ENCODE measurements around the gene SAFB. TPM values are rescaled to one million over a fixed set of nuclear protein-coding genes. Genes with fewer than 3 reads are reported as not detected.
"Not testable (repeated sequence)": the region's sequence is repeated elsewhere in the genome, so short reads cannot be mapped to it uniquely, and the experiment has no call there.

SAFB gene
- polyA plus RNA-seq, 3 donors, result 128 to 150 (median 134) TPM

GRCh38 chr19:5682107-5682482 is 59.2 kb downstream of the SAFB start:
- no peak for DNase-seq (ENCODE audit: low read depth in 3 of 3, low spot score in 2 of 3)

GRCh38 chr19:5683177-5683886 is 60.4 kb downstream of the SAFB start:
- DNase-seq (ENCODE audit: low read depth in 3 of 3, low spot score in 2 of 3), result no peak

- DNase-seq (ENCODE audit: low read depth in 3 of 3, low spot score in 2 of 3), result no peak
Observed at GRCh38 chr19:5684694-5685430, 62.0 kb downstream of the SAFB start.

- DNase-seq (ENCODE audit: low read depth in 3 of 3, low spot score in 2 of 3), result no peak
Observed at GRCh38 chr19:5686326-5686646, 63.4 kb downstream of the SAFB start.

GRCh38 chr19:5686647-5687359 is 63.9 kb downstream of the SAFB start:
- peak; percentile 66 to 86 (median 76) for DNase-seq (ENCODE audit: low read depth in 3 of 3, low spot score in 2 of 3)

GRCh38 chr19:5687360-5688198 is 64.7 kb downstream of the SAFB start:
- DNase-seq (ENCODE audit: low read depth in 3 of 3, low spot score in 2 of 3), result no peak

- DNase-seq (ENCODE audit: low read depth in 3 of 3, low spot score in 2 of 3), result not testable (repeated sequence)
Observed at GRCh38 chr19:5688262-5688881, 65.5 kb downstream of the SAFB start.

GRCh38 chr19:5690125-5690954 is 67.5 kb downstream of the SAFB start, which contains the start of gene RPL36:
RPL36 (plus strand) TSS chr19:5690295; CDS start chr19:5690508, 213 bp downstream.
- peak; percentile 92 to 93 (median 92) for DNase-seq (ENCODE audit: low read depth in 3 of 3, low spot score in 2 of 3)

- no peak for DNase-seq (ENCODE audit: low read depth in 3 of 3, low spot score in 2 of 3)
Observed at GRCh38 chr19:5690955-5691821, 68.3 kb downstream of the SAFB start.

- no peak for DNase-seq (ENCODE audit: low read depth in 3 of 3, low spot score in 2 of 3)
Observed at GRCh38 chr19:5691822-5692722, 69.2 kb downstream of the SAFB start.

GRCh38 chr19:5692723-5693194 is 69.9 kb downstream of the SAFB start:
- no peak for DNase-seq (ENCODE audit: low read depth in 3 of 3, low spot score in 2 of 3)

GRCh38 chr19:5693195-5694166 is 70.6 kb downstream of the SAFB start:
- DNase-seq (ENCODE audit: low read depth in 3 of 3, low spot score in 2 of 3), result no peak

GRCh38 chr19:5694167-5694955 is 71.5 kb downstream of the SAFB start:
- DNase-seq (ENCODE audit: low read depth in 3 of 3, low spot score in 2 of 3), result no peak

GRCh38 chr19:5694956-5695648 is 72.2 kb downstream of the SAFB start:
- DNase-seq (ENCODE audit: low read depth in 3 of 3, low spot score in 2 of 3), result no peak
